ENCODE data around the gene FER. TPM values are rescaled to one million over a fixed set of nuclear protein-coding genes. Genes with fewer than 3 reads are reported as not detected.

Gene FER
- total and polyA plus RNA-seq, 2 of the 8 experiments (the other 6 are each of a cell fraction or from before 2014, with no cell fraction given), result 1.3 to 15.8 TPM

DNA sequence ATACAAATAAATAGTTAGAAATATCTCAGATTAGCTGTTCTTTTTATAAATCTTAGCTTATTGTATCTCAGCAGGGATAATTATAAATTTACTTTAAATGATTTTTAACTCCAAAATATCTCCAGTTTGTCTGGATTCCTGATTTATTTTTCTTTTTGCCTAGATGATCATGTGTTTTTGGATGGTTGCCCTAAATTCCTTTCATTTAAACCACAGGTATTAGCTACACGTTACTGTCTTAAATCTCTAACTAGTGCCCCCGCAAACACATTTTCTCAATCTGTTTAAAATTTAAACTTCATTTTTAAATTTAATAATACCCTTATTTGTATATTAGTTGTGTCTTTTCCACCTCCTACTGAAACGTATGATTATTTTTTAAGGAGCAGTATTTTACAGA, 5.6 kb downstream of the FER start:
- Histone ChIP-seq H2BK15ac (ENCODE audit: low read length) (no peak overlapping the region), H2BK5ac (ENCODE audit: low read depth, low read length) (no peak overlapping the region), H3K23me2 (ENCODE audit: low read depth, low read length) (0 out of 2 replicates have a peak, but pooled peaks cover 3% of the 10 kb centered on the region), H4K91ac (replicated peaks; ENCODE audit: insufficient read length, low read length) (no peak overlapping the region), H3K9ac (replicated peaks in 1 of 4; ENCODE audit: extremely low read depth in 1 of 4, low read depth in 3 of 4, low read length in 3 of 4) (no peak overlapping the region), H2AFZ (ENCODE audit: low read length) (no peak overlapping the region), H3K36me3 (ENCODE audit: control insufficient read depth in 2 of 4, insufficient read depth in 4 of 4, low read length in 3 of 4) (no peaks in the 10 kb centered on the region), H3K56ac (replicated peaks; ENCODE audit: insufficient read length, low read depth, low read length) (no peak overlapping the region), H3K14ac (ENCODE audit: insufficient read length) (no peak overlapping the region), H2AK5ac (ENCODE audit: low read depth, low read length) (no peak overlapping the region), H3K27ac (ENCODE audit: low read depth, low read length) (no peak overlapping the region), H4K8ac (ENCODE audit: extremely low read depth, insufficient read depth, low read length) (no peak overlapping the region), H2BK120ac (replicated peaks; ENCODE audit: low read depth, low read length) (no peak overlapping the region), H3K79me1 (ENCODE audit: low read depth, low read length) (no peaks in the 10 kb centered on the region), H3K4me2 (ENCODE audit: insufficient read depth in 1 of 2, low read depth in 2 of 2, low read length in 2 of 2) (no peak overlapping the region), H2BK20ac (ENCODE audit: low read length) (no peak overlapping the region), H4K20me1 (replicated peaks in 1 of 2; ENCODE audit: control insufficient read depth in 1 of 2, insufficient read depth in 2 of 2, low read length in 2 of 2) (no peaks in the 10 kb centered on the region), H3K4ac (replicated peaks; ENCODE audit: insufficient read length, low read depth, low read length) (no peak overlapping the region), H4K5ac (ENCODE audit: insufficient read length, low read depth, low read length) (no peak overlapping the region), H2BK12ac (ENCODE audit: low read depth, low read length) (no peak overlapping the region), H3K4me1 (replicated peaks in 1 of 4; ENCODE audit: control insufficient read depth in 3 of 4, insufficient read depth in 4 of 4, low read length in 3 of 4) (no peaks in the 10 kb centered on the region; a peak in 1 of 7 replicates), H3K79me2 (ENCODE audit: control insufficient read depth in 1 of 2, insufficient read depth in 2 of 2, low read length in 2 of 2) (peaks cover 0 to 16% of the 10 kb centered on the region in 2 experiments; a peak in 2 of 4 replicates), H3K27me3 (replicated peaks in 1 of 4; ENCODE audit: control insufficient read depth in 3 of 4, extremely low read depth in 1 of 4, insufficient read depth in 3 of 4, low read length in 3 of 4) (no peaks in the 10 kb centered on the region), H3K18ac (ENCODE audit: extremely low read depth, low read length) (no peak overlapping the region), H3K9me3 (ENCODE audit: insufficient read depth in 2 of 2, low read depth in 1 of 2, low read length in 1 of 2) (no peaks in the 10 kb centered on the region), H3K4me3 (ENCODE audit: extremely low read depth in 1 of 4, insufficient read depth in 2 of 4, low read depth in 3 of 4, low read length in 4 of 4) (no peak overlapping the region), H3K23ac (ENCODE audit: insufficient read length) (no peak overlapping the region)
- FAIRE-seq (no peak), DNase-seq (ENCODE audit: low read depth in 1 of 2, low spot score in 2 of 2) (no peak)
- 96% methylated on average over 3 of the region's 3 CpGs; no CpG with 5 or more reads in 1 of the 2 experiments for WGBS, 2 experiments (ENCODE audit: extremely low coverage in 1 of 2, insufficient coverage in 1 of 2, insufficient read length in 1 of 2, insufficient replicate concordance in 2 of 2, low coverage in 1 of 2, low lambda C conversion rate in 2 of 2, missing lambda C conversion rate in 1 of 2)
- ChIA-PET POLR2A (ENCODE audit: partially characterized antibody) (interaction anchor here (1.5 kb wide), 1 partner anchor 9 kb away, joined by 3 read pairs; no protein-coding TSS in a partner anchor), CTCF (ENCODE audit: partially characterized antibody) (no interaction called here)
- TF ChIP-seq SAP30 (IDR thresholded peaks at IDR 0.05; ENCODE audit: insufficient read depth, insufficient replicate concordance, low read length) (no peak), YY1 (IDR thresholded peaks at IDR 0.05; ENCODE audit: low read depth, low read length) (no peak), SIX5 (IDR thresholded peaks at IDR 0.05; ENCODE audit: low read depth, low read length) (no peak), MAFK (IDR thresholded peaks at IDR 0.05; ENCODE audit: low read depth, low read length) (no peak), TEAD4 (IDR thresholded peaks at IDR 0.05; ENCODE audit: low read depth, low read length) (no peak), SUZ12 (IDR thresholded peaks at IDR 0.05; ENCODE audit: low read length) (no peak), CHD2 (IDR thresholded peaks at IDR 0.05; ENCODE audit: low read length) (no peak), USF2 (IDR thresholded peaks at IDR 0.05; ENCODE audit: low read length) (no peak), SP2 (IDR thresholded peaks at IDR 0.05; ENCODE audit: low read length) (no peak), RXRA (IDR thresholded peaks at IDR 0.05; ENCODE audit: insufficient read depth, low read depth, low read length) (no peak), CREB1 (IDR thresholded peaks at IDR 0.05) (no peak), CTBP2 (IDR thresholded peaks at IDR 0.05; ENCODE audit: borderline replicate concordance, insufficient read depth, insufficient read length, low read length) (no peak), TAF7 (optimal IDR thresholded peaks at IDR 0.05; ENCODE audit: borderline replicate concordance, low read depth, low read length) (no peak), TAF1 (IDR thresholded peaks at IDR 0.05; ENCODE audit: low read depth, low read length) (no peak), CBX5 (IDR thresholded peaks at IDR 0.05; ENCODE audit: low read depth, low read length) (no peak)
